HepG2 (cell line): ENCODE measurements around the gene BANK1. TPM values are rescaled to one million over a fixed set of nuclear protein-coding genes. Genes with fewer than 3 reads are reported as not detected.

Experiments used
- ATF1 ChIP-seq: IDR thresholded peaks from 2 replicates; pipeline ENCODE4 v1.6.1; 2016; ENCODE audit warnings: mild to moderate bottlenecking, control low read depth
- BRF2 ChIP-seq: sonication (generic); formaldehyde crosslinking; IDR thresholded peaks from 2 replicates; pipeline ENCODE4 v1.8.1; 2022; ENCODE audit warnings: mild to moderate bottlenecking, missing genetic modification reagents
- FOSL1 ChIP-seq: sonication (generic); formaldehyde crosslinking; IDR thresholded peaks from 2 replicates; pipeline ENCODE4 v1.9.0; 2021; ENCODE audit warnings: missing genetic modification reagents, borderline replicate concordance
- FOXA1 ChIP-seq, 2 experiments: fragments of 450-650 bp in 1 of 2; sonication (generic) in 1 of 2; formaldehyde crosslinking in 1 of 2; IDR thresholded peaks; 2 replicates each; pipeline versions ENCODE4 v1.4.0 to v1.6.1; 2016 to 2020; ENCODE audit warnings: missing genetic modification reagents in 1 of 2
- HBP1 ChIP-seq: IDR thresholded peaks from 2 replicates; pipeline ENCODE4 v1.6.1; 2016; ENCODE audit warnings: low read depth, control low read depth
- HHEX ChIP-seq: IDR thresholded peaks from 2 replicates; pipeline ENCODE4 v1.6.1; 2016; ENCODE audit warnings: control low read depth
- HMG20B ChIP-seq: conservative IDR thresholded peaks from 2 replicates; pipeline ENCODE4 v1.6.1; 2016; ENCODE audit warnings: missing genetic modification reagents, missing compliant biosample characterization
- MXD3 ChIP-seq: IDR thresholded peaks from 2 replicates; pipeline ENCODE4 v1.6.1; 2016; ENCODE audit warnings: mild to moderate bottlenecking, missing biosample characterization, missing genetic modification reagents
- NCOA2 ChIP-seq: sonication (generic); formaldehyde crosslinking; IDR thresholded peaks from 2 replicates; pipeline ENCODE4 v1.8.0; 2022; ENCODE audit warnings: inconsistent platforms
- NKX3-1 ChIP-seq: sonication (generic); formaldehyde crosslinking; IDR thresholded peaks from 2 replicates; pipeline ENCODE4 v1.5.0; 2020; ENCODE audit warnings: missing genetic modification reagents
- SMAD9 ChIP-seq: sonication (generic); formaldehyde crosslinking; IDR thresholded peaks from 2 replicates; pipeline ENCODE4 v1.5.1; 2020; ENCODE audit warnings: mild to moderate bottlenecking, missing genetic modification reagents
- SOX13 ChIP-seq, 3 experiments: fragments of 450-650 bp in 1 of 3; sonication (generic) in 1 of 3; formaldehyde crosslinking in 1 of 3; IDR thresholded peaks in 2 of 3; conservative IDR thresholded peaks in 1 of 3; 2 replicates each; pipeline versions ENCODE4 v1.5.0 to v1.6.1; 2016 to 2020; ENCODE audit warnings: antibody characterized with exemption in 1 of 3, mild to moderate bottlenecking in 1 of 3, missing compliant biosample characterization in 1 of 3, missing genetic modification reagents in 1 of 3, moderate library complexity in 1 of 3
- ZEB1 ChIP-seq: IDR thresholded peaks from 2 replicates; pipeline ENCODE4 v1.6.1; 2012; ENCODE audit warnings: mild to moderate bottlenecking, low read depth, inconsistent platforms; ENCODE audit not compliant: insufficient replicate concordance
- ZNF136 ChIP-seq: sonication (generic); formaldehyde crosslinking; IDR thresholded peaks from 2 replicates; pipeline ENCODE4 v1.8.1; 2022; ENCODE audit warnings: low read depth, mild to moderate bottlenecking, moderate library complexity, missing genetic modification reagents
- ZNF205 ChIP-seq: IDR thresholded peaks from 2 replicates; pipeline ENCODE4 v1.6.1; 2018; ENCODE audit warnings: missing biosample characterization, missing genetic modification reagents
- ZNF484 ChIP-seq: sonication (generic); formaldehyde crosslinking; IDR thresholded peaks from 2 replicates; pipeline ENCODE4 v1.5.1; 2020; ENCODE audit warnings: mild to moderate bottlenecking, low read depth, missing genetic modification reagents, borderline replicate concordance
- ZNF577 ChIP-seq: sonication (generic); formaldehyde crosslinking; IDR thresholded peaks from 2 replicates; pipeline ENCODE4 v1.4.0; 2020; ENCODE audit warnings: mild to moderate bottlenecking, low read depth, missing genetic modification reagents, borderline replicate concordance
- polyA plus RNA-seq, 8 experiments: library from polyadenylated mRNA; depleted of rRNA in 3 of 8; stranded (reverse) in 7 of 8; unstranded in 1 of 8; fragments of >200 nt; fragmentation: Illumina TruSeq in 4 of 8; extraction: Trizol in 4 of 8; gene quantifications; 2 replicates each; pipeline versions ENCODE4 v1.2.1 to v1.2.3, GENCODE V29; 2011 to 2016; ENCODE audit warnings: low read depth in 4 of 8, missing spikeins in 1 of 8, mixed read lengths in 1 of 8; ENCODE audit not compliant: insufficient read depth in 1 of 8
- total RNA-seq, 5 experiments: library from RNA; depleted of rRNA; stranded (reverse); fragments of >200 nt; fragmentation: Illumina TruSeq; extraction: Trizol; gene quantifications; 2 replicates each; pipeline ENCODE4 v1.2.3, GENCODE V29; 2016; ENCODE audit warnings: low read depth in 1 of 5

The BANK1 gene
- total and polyA plus RNA-seq, 2 of the 13 experiments (the other 11 are each of a cell fraction or from before 2014, with no cell fraction given), result 0.15 TPM; not detected in 1

- TF ChIP-seq HBP1, result no peak
- no peak for TF ChIP-seq MXD3 (CRISPR knock-in tag)
- no peak for TF ChIP-seq ZEB1
- TF ChIP-seq ZNF484, result no peak
- no peak for TF ChIP-seq ATF1
- TF ChIP-seq NKX3-1, result no peak
- TF ChIP-seq HHEX, result no peak
- no peak for TF ChIP-seq ZNF577 (CRISPR knock-in tag)
- TF ChIP-seq ZNF136 (CRISPR knock-in tag), result no peak
- no peak for TF ChIP-seq ZNF205 (CRISPR knock-in tag)
- no peak for TF ChIP-seq HMG20B
- no peak for TF ChIP-seq BRF2 (CRISPR knock-in tag)
- peak; percentile 40; the same call in 1 of the 2 replicates for TF ChIP-seq NCOA2 (CRISPR knock-in tag)
- TF ChIP-seq SMAD9 (CRISPR knock-in tag), result no peak
- peak; percentile 34; the same call in 1 of the 2 replicates for TF ChIP-seq FOSL1 (CRISPR knock-in tag)
- no peak for TF ChIP-seq SOX13 (IDR thresholded peaks at IDR 0.05)
- TF ChIP-seq SOX13 (CRISPR knock-in tag; conservative IDR thresholded peaks at IDR 0.05 in 1 of 2, IDR thresholded peaks at IDR 0.05 in 1 of 2), result no peak
- TF ChIP-seq FOXA1 (IDR thresholded peaks at IDR 0.05), result peak; percentile 57; the same call in 1 of the 2 replicates
- peak; percentile 41; the same call in 1 of the 2 replicates for TF ChIP-seq FOXA1 (CRISPR knock-in tag; IDR thresholded peaks at IDR 0.05)
Observed at GRCh38 chr4:101865501-101866062, 75.1 kb downstream of the BANK1 start (continued).
